ENCODE data around the gene ZNF423.

- TF ChIP-seq EZH2 (IDR thresholded peaks at IDR 0.05; ENCODE audit: borderline replicate concordance, low read depth, low read length) = no peak
- no peak for TF ChIP-seq ZEB2 (IDR thresholded peaks at IDR 0.05)
- no peak for TF ChIP-seq ZNF318 (IDR thresholded peaks at IDR 0.05; ENCODE audit: borderline replicate concordance in 1 of 2, low read depth in 1 of 2)
- no peak for TF ChIP-seq STAT6 (CRISPR knock-in tag; IDR thresholded peaks at IDR 0.05)
- TF ChIP-seq MAFK (IDR thresholded peaks at IDR 0.05; ENCODE audit: low read length) = no peak
- TF ChIP-seq ERF (CRISPR knock-in tag; IDR thresholded peaks at IDR 0.05) = no peak
- TF ChIP-seq NFRKB (IDR thresholded peaks at IDR 0.05; ENCODE audit: low read depth) = no peak
- no peak for TF ChIP-seq POLR2A (conservative IDR thresholded peaks at IDR 0.05)
- TF ChIP-seq CTCF (IDR thresholded peaks at IDR 0.05 in 2 of 3, conservative IDR thresholded peaks at IDR 0.05 in 1 of 3; ENCODE audit: insufficient read depth in 2 of 3, low read depth in 1 of 3, low read length in 3 of 3) = no peak
- no peak for TF ChIP-seq CUX1 (CRISPR knock-in tag; IDR thresholded peaks at IDR 0.05)
- no peak for TF ChIP-seq JUNB (CRISPR knock-in tag; conservative IDR thresholded peaks at IDR 0.05)
- no peak for TF ChIP-seq ZC3H11A (IDR thresholded peaks at IDR 0.05; ENCODE audit: low read depth, low read length)
Measured at GRCh38 chr16:49849037-49849753, 6.7 kb downstream of the ZNF423 start.
